Cortex of kidney (tissue), 1 donor: Measurements from ENCODE around the gene PLB1.

Source experiments
- DNase-seq: peaks from one replicate; lab custom pipeline; 2025; lab: John Stamatoyannopoulos, UW

PLB1 gene

DNA sequence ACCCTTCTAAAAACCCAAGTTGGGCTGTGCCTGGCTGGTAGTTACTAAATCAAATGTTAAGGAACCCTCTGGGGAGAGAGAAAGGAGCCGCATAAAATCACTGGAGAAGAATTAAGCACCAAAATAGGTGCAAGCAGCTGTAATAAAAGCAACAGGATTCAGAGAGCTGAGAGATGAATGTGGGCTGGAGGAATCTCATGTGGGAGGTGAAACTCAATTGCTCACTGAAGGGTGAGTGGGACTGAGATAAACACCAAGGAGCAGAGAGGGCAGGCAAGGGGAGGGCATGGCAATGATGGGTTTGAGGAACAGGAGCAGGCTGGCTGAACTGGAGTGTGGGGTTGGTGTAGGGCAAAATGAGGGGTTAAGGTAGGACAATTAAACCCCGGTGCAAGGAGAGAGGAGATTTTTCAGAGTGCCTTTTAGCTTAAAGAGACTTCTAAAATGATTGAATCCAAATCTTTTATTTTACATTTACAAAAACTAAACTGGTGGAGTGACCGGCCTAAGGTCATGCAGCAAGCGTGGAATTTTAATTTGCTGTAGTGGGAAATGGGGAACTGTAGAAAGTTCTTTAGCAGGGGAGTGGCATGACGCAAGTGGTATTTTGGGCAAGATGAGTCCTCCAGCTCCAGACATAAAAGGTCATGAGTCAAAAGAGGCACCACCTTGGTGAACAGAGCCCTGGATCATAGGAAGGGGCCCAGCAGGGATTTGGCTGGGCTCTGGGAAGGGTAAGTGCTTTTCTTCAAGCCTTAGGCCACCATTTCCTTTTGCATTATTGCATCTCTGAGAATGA lies 10.5 kb downstream of the PLB1 start:
- DNase-seq, result no peak

DNA sequence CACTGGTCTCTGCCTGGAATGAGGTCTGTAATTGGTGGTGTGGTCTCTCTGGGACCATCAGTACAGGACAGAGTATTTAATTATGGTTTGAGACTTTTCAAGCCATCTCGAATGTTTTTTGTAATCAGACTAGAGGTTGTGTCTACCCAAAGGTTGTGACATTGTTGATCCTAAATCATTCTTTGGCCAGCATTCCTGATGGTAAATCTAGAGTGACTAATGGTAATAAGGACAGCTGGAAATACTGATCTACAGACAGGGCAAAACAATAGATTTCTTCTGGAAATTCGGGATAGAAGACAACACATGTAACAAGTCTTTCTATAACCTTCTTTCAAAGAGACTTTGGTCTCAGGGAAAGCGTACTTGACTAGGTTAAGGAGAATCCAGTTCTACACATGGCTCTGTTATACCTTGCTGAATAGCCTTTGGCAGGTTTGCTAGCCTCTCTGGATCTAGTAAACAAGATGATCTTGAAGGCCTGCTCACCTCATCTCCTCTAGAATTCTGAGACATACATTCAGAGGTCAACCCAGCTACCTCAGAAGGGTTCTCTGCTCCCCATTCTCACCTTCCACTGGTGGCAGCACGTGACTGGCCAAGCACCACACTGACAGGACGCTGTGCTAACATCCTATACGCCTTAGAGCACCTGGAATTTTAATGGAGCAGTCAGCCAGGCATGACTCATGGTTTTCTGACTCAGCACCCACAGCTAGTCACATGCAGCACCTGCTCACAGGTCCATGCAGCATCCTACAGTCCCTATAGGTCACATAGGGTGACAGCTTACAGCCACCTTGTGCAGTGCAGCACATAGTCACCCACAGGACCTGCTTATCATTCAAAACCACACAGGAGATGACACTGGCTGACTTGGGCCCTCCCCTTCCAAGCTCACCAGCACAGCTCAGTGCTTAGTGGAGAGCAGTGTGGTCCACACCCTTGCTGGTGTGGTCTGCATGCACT lies 12.2 kb downstream of the PLB1 start:
- DNase-seq, result no peak

DNA sequence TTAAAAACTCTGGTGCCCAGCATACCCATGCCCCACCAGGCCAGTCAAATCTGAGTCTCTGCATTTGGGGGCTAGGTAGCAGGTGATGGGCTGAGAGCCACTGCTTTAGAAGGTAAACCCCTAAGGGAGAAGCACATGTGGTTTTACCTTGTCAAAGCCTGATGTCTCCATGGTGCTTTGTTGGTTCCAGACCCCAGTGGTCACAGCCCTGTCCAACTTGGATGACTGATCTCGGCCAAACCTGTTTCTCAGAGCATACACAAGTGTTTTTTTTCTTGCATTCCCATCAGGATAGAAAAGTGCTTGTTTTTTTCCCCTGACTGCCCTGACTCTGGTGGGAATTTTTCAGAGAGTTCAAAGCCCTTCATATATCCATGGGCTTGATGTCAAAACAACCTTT lies 13.5 kb downstream of the PLB1 start:
- DNase-seq, result no peak

DNA sequence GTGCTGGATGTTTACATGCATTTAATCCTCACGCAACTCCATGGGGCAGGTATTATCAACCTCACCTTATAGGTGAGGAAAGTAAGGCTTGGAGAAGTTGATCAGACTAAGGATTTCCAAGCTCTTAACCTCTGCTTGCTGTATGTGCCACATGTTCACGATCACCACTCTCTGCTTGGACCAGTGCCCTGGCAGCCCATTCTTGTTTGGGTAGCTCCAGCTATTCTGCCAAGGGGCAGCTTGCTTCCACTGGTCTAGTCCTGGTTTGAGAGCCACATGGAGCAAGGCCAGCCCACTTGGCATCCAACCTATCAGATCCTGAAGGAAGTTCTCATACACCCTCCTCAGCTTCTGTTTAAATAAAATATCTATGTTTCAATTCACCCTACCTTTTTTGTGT lies 14.3 kb downstream of the PLB1 start:
- DNase-seq, result no peak

DNA sequence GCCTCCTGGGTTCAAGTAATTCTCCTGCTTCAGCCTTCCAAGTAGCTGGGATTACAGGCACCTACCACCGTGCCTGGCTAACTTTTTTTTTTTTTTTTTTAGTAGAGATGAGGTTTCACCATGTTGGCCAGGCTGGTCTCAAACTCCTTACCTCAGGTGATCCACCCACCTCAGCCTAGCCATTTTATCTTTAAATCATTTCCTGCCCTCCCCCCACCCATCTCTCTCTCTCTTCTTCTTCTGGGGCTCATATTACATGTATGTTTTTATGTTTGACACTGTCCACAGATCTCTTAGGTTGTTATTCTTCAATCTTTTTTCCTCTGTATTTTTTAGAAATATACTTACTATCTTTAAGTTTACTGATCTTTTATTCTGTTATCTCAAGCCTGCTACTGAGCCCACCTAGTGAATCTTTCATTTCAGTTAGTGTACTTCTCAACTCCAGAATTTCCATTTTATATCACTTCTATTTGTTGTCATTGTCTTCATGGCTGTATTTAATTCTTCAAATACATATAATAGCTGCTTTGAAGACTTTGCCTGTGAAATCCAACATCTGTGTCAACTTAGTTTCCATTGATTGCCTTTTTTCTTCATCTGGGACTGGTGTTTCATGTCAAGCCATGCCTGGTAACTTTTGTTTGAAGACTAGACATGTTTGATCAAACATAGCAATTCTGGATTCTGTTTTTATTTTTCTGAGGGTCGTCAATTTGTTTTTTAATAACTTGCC lies 16.2 kb downstream of the PLB1 start:
- DNase-seq, result no peak

DNA sequence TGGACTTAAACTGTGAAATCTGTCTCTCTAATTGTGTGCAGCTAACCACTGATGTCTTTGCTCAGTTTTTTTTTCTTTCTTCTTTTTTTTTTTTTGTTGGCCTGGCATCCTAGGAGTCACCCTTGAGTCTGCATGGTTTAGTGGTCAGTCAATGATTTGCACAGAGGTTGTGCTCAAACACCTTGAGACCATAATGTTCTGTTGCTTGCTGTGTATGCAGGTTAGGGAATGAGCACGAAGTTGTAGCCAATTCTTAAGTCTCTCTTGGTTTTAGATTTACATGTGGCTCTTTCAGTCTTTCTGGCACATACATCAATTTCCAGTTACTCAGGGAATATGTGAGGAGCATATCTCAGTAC lies 16.7 kb downstream of the PLB1 start:
- DNase-seq, result no peak

DNA sequence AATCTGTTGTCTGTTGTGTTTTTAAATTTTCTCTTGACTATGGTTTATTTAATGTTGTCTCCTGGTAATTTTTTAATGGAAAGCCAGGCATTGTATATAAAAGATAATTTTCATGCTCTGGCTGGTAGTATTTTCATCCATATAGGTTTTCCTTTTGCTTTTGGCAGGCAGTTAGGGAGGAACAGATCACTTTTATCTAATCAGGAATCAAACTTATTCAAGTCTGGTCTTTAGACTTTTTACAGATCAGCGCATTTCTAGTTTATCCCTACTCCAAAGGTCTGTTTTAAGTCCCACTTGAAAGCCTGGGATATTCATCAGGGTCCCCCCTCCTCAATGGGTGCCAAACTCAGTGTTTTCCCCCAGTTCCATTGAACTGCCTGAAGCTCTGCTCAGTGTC lies 17.2 kb downstream of the PLB1 start:
- DNase-seq, result no peak

DNA sequence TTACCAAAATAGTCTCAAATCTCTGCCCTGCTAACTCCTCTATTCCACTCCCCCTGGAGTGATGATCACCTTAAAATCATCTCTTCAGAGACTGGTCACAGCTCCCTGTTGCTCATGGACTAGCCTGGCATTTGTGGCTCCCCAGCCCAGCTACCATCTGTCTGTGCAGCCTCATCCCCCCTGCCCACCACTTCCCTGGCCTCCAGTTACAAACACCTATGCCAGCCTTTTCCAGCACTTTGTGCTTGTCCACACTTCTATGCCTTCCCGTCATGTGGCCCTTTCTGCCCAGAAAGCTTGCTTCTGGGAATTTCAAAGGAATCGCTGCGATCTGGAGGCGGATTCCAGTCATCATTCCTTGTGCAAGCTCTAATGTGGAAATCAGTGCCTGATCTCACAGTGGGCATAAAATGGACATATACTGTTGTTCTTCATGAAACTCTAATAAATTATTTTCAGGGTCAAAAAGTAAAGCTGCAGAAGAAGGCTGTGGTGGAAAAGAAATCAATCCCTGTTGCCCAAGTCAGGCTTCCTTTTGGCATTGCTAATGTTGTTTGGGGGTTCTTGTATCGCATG lies 19.4 kb downstream of the PLB1 start:
- no peak for DNase-seq

DNA sequence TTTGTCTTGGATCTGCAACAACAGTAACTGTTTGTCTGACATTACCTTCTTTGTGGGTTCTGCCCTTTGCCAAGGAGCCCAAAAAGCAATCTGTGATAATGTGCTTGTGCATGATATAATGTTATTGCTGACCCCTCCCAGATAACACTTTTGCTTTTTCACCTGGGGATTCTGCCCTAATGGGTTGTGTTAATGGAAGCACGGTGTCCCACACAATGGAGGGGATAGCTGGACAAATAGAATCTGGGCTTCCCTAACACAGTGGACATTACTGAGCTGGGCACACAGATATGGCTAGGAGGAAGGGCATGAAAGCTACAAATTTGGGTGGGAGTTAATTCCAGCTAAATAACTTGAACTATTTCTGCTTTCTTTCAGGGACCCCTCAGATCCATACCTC lies 20.6 kb downstream of the PLB1 start:
- no peak for DNase-seq

DNA sequence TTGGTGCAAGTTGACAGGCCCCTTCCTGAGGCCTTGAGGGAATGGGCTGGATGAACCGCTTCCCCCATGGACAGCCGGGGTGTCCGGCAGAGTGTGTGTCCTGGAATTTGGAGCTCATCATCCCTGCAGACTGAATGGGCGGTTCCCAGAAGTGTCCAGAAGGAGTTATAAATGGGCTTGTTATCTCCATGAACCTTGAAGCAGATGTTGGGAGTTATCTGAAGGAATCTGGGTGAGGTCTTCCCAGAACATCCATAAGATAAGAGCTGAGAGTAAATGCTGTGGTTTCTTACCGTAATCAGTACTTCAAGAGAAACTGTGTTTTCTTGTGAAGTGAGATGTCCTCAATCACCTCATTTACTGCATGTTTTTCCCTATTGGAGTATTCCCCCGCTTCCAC lies 21.1 kb downstream of the PLB1 start:
- DNase-seq, result no peak

DNA sequence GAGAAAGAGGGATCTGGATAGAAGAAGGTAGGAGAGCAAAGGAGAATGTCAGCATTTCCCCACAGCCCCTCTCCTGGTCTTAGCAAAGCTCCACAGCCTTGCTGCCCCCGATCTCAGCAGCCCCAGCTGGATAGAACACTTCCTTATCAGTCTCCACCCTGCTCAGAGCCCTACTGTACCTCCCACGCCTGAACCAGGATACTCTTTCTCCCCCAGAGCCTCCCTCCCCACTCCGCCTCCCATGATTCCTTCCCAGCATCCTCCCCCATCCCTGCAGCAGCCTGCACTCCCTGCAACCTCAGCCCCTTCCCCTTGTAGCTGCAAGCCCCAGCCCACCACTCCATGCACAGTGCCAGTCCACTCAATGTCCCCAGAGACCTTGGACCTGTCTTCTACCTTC lies 25.8 kb downstream of the PLB1 start:
- DNase-seq, result no peak

DNA sequence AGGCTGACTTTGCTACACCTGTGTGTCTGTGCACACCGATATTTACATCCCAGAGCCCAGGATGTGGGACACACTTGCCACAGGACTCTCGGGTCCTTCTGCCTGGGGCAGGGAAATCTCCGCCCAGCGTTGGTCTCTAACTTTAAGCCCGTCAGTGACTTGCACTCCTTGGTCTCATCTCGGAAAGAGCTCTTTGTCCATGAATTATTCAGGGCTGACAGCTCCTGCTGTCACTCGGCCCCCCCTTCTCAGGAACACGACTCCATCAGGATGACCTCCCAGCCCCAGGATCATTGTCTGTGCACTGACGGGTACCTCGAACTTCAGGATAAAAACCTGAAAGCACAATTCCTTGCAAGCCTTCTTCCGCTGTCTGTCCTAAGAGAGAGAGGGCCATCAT lies 26.6 kb downstream of the PLB1 start:
- DNase-seq, result no peak

DNA sequence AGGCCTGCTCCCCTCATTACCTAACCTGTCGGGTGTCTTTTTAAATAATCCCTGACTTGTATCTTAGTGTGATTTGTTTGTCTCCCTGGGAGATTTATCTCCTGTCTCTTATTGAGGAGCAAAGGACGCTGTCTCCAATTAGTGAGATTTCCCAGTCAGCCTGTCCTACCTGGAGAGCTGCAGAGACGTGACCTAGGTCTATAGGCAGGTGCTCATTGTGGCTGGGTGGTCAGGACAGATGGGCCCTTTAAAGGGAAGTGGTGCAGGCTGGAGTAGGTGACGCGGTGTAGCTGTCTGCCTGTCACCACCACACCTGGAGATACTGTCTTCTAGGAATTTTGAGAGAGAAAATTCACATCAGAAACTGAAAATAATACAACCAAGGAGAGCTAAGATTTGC lies 28.0 kb downstream of the PLB1 start:
- DNase-seq, result no peak

DNA sequence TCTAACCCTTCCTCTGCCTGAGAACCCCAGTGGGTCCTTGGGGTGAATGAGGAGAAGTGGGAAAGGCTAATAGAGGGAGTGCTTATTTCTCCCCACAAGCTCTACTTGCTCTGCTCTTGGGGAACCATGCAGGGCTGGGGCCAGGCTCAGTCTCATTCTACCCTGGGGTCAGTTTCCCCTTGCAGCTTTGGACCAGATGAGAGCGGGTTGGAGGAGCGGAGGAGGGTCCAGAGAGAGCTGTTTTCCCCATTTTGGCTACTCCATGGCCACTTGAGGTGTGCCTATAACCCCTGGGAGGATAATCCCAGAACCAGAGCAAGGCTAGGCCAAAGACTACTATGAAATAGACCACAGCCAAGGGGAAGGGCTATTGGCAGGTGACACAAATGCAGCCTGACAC lies 29.6 kb downstream of the PLB1 start:
- DNase-seq, result no peak

DNA sequence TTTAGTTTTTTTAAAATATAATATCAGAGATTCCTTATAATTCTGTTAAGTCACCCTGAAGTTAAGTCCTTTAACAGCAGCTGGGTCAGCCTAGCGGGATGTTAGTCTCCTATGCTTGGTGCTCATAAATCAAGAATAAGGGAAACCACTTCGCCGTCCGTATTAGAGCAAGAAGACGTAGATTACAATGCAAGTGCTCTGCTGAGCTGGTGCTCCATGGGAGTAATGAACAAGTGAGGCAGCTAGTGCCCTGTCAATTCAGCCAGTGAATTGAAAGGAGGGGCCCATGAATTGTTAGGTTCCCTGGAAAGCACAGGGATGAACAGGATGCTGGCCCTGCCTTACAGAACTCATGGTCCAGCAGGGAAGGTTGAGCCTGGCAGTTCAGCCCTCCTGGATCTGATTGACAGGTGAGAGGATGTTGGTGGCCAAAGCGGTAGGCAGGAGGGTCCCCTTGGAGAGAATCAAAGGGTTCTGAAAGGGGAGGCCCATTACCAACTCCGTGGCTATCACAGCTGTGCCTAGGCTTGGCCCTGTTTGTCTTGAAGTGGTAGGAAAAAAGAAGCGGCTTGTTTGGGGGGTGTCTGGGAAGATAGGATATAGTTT lies 30.8 kb downstream of the PLB1 start:
- DNase-seq, result no peak

DNA sequence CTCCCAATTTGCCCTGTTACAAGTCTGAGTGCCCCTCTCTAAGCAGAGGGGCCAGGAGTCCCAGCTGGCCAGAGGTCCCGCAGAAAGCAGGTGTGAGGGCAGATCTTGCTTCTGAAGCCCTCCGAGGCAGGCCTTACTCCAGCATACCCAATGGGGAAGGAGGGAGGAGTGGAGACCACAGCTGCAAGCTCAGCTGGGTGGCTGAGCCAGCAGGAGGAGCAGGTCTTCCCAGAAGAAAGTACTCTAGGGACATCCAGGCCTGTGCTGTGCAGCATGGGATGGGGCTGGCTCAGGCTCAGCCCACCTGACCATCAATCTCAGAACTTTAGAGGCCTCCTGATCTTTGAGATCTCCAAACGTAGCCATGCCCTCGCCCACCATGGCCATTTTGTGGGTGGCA lies 31.3 kb downstream of the PLB1 start:
- DNase-seq, result no peak

DNA sequence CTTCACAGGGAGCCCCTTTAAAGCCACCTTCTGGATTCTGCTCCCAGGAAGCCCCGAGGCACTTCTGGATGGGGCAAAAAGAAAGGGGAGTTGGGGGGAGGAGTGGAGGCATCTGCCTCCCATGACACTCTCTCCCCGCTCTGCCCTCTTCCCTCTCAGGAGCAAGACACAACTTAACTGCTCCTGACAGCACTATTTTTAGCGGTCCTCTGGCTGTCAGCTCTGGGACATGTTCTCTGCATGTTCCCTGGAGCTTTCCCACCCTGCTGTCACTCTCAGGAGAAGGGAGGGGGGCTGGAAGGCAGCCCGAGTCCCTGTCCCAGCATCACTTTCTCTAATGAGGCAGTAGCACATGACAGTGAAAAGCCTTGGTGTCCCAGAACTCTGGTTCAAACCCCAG lies 32.3 kb downstream of the PLB1 start:
- DNase-seq, result no peak

DNA sequence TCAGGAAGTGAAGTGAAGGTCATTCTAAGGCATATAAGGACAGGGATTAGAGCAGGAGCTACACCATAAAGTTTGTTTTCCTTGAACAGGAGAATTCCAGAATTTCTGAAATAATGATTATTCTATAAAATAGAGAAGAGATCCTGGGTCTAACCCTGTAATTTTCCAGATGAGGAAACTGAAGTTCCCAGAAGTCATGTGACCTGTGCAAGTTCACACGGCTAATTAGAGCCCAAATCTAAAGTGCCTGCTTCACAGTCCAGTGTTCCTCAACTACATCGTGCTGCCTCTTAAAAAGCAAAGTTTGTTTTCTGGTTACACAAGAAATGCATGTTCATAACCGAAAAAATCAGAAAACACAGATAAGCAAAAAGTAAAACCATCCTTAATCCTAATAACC lies 34.9 kb downstream of the PLB1 start:
- no peak for DNase-seq

DNA sequence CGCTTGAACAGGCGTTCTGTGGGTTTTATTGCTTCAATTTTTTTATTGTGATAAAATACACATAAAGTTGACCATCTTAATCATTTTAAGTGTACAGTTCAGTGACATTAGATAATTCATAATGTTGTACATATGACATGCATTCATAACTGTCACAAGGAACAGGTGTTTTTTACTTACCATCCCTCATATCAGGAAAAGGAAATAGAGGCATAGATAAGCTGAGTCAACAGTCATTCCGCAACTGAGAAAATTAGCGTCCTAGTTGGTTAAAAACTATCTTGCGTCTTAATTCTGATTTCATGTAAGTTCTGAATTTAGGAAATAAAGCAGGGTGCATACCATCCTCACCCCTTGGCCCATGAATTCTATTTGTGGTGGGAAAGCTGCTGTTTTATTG lies 36.5 kb downstream of the PLB1 start:
- DNase-seq, result no peak

DNA sequence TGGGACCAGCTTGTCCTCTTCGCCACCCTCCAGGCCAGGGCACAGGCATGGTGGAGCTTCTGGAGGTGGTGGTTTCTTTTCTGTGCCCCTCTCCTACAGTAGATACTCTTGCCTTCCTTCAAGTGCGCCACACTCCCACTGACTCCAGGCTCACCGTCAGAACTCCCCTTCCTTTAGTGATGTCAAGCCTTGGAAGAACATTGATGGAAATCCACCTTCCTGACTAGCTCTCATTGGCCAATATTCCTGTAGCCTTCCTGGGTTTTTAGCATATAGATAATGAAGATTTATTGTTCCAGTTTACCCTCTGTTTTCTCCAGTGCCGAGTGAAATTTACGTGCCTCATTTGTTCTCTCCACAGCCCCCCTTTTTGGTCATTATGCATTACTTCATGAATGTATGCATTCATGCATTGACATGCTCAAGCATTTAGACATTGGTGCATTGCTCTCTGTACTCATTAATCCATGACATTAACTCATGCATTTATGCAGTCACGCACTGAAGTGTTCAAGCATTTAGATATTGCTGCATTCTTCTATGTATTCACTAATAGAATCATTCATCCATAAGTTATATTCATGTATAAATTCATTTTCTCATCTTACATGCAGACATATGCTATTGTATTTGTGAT lies 37.3 kb downstream of the PLB1 start:
- DNase-seq, result no peak

DNA sequence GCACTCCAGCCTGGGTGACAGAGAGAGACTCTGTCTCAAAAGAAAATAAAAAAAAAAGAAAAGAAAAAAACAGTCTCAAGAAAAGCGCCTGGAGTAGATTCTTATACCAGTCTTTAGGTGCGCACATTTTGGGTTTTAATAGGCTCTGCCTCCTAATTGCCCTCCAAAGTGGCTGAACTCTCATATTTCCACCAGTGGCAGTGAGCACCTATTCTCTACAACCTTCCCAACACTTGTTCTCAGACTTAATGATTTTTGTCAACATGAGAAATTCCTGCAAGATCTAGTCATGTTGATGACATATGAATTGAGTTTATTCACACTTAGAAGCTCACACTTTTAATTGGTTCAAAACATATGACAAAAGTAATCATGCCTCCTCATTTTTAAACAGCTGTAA lies 39.0 kb downstream of the PLB1 start:
- no peak for DNase-seq
